Neural progenitor cell (in vitro differentiated cells): Measurements from ENCODE around the gene KCNE1.

Experiments
- EZH2 ChIP-seq: fragments of 200-600 bp; sonication (generic); IDR thresholded peaks from 2 replicates; pipeline ENCODE4 v1.6.1; 2017; ENCODE audit warnings: antibody characterized with exemption, mild to moderate bottlenecking, moderate library complexity
- TF ChIP-seq, protein P1 (sequence below): fragments of 200-600 bp; sonication (generic); IDR thresholded peaks from 2 replicates; pipeline ENCODE4 v1.5.1; 2017; ENCODE audit warnings: antibody characterized with exemption, mild to moderate bottlenecking

DNA sequence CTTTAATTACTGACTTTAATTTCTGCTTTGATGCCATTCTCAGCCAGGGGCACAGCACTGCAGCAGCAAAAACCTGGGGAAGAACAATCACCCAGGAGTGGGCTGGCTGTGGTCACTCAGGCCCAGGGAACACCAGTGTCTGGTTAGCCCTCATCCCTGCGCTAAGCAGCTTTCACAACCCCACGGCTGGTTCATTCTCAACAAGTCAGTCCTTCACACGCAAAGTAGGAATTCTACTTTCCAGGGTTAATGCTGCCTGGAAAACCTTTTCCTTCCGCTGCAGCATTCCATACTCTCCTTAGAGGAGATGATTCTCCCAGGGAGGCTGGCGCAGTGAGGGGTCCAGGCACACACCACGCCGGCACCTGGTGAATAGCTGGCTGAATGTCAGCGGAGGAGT is 24.3 kb upstream of the KCNE1 start:
- TF ChIP-seq EZH2: no peak
- TF ChIP-seq, protein P1, sequence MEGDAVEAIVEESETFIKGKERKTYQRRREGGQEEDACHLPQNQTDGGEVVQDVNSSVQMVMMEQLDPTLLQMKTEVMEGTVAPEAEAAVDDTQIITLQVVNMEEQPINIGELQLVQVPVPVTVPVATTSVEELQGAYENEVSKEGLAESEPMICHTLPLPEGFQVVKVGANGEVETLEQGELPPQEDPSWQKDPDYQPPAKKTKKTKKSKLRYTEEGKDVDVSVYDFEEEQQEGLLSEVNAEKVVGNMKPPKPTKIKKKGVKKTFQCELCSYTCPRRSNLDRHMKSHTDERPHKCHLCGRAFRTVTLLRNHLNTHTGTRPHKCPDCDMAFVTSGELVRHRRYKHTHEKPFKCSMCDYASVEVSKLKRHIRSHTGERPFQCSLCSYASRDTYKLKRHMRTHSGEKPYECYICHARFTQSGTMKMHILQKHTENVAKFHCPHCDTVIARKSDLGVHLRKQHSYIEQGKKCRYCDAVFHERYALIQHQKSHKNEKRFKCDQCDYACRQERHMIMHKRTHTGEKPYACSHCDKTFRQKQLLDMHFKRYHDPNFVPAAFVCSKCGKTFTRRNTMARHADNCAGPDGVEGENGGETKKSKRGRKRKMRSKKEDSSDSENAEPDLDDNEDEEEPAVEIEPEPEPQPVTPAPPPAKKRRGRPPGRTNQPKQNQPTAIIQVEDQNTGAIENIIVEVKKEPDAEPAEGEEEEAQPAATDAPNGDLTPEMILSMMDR: no peak
